Mesenchymal stem cell (in vitro differentiated cells and primary cell): ENCODE data around the gene PDXDC1.
A peak's percentile ranks its signal among the peaks of the same experiment; 100 is the strongest.
"Not testable (repeated sequence)": the region's sequence is repeated elsewhere in the genome, so short reads cannot be mapped to it uniquely, and the experiment has no call there.

Experiments used
- DNase-seq: peaks from one replicate; pipeline ENCODE4 v3.0.0-alpha.2; 2013
- H2AFZ ChIP-seq: one replicate; pipeline ENCODE4 v1.6.1; 2013; ENCODE audit warnings: low read depth, mild to moderate bottlenecking, control low read depth, inconsistent platforms, low read length, moderate library complexity
- H2AK5ac ChIP-seq: 2 replicates; pipeline ENCODE4 v1.6.1; 2013; ENCODE audit warnings: low read length, moderate library complexity, mild to moderate bottlenecking, inconsistent platforms; ENCODE audit not compliant: severe bottlenecking
- H2BK120ac ChIP-seq: one replicate; pipeline ENCODE4 v1.6.1; 2013; ENCODE audit warnings: low read depth, mild to moderate bottlenecking, inconsistent platforms, low read length, moderate library complexity
- H2BK12ac ChIP-seq, 2 experiments: one replicate each; pipeline ENCODE4 v1.6.1; 2013; ENCODE audit warnings: inconsistent platforms in 2 of 2, low read length in 2 of 2, mild to moderate bottlenecking in 2 of 2, moderate library complexity in 2 of 2, control low read depth in 1 of 2
- H2BK15ac ChIP-seq: one replicate; pipeline ENCODE4 v1.6.1; 2013; ENCODE audit warnings: mild to moderate bottlenecking, low read depth, inconsistent platforms; ENCODE audit not compliant: poor library complexity, severe bottlenecking
- H2BK5ac ChIP-seq: 2 replicates; pipeline ENCODE4 v1.6.1; 2013; ENCODE audit warnings: low read depth, mild to moderate bottlenecking, low read length, control low read depth, inconsistent platforms; ENCODE audit not compliant: poor library complexity, severe bottlenecking
- H3K14ac ChIP-seq, 2 experiments: one replicate each; pipeline ENCODE4 v1.6.1; 2013; ENCODE audit warnings: inconsistent platforms in 2 of 2, low read length in 2 of 2, control low read depth in 1 of 2, mild to moderate bottlenecking in 1 of 2, moderate library complexity in 1 of 2
- H3K18ac ChIP-seq, 2 experiments: one replicate each; pipeline ENCODE4 v1.6.1; 2013; ENCODE audit warnings: inconsistent platforms in 2 of 2, low read length in 2 of 2, control low read depth in 1 of 2, low read depth in 1 of 2, mild to moderate bottlenecking in 1 of 2
- H3K23ac ChIP-seq, 2 experiments: one replicate each; pipeline ENCODE4 v1.6.1; 2013; ENCODE audit warnings: inconsistent platforms in 2 of 2, low read length in 2 of 2, mild to moderate bottlenecking in 2 of 2, moderate library complexity in 2 of 2, control low read depth in 1 of 2
- H3K27ac ChIP-seq: 2 replicates; pipeline ENCODE4 v1.5.1; 2013; ENCODE audit warnings: mild to moderate bottlenecking, moderate library complexity, low read length, control low read depth, inconsistent platforms; ENCODE audit not compliant: poor library complexity, severe bottlenecking
- H3K27me3 ChIP-seq, 2 experiments: 2 replicates each; pipeline versions ENCODE4 v1.6.1 to v1.7.0; 2013; ENCODE audit warnings: low read length in 2 of 2, mild to moderate bottlenecking in 2 of 2, moderate library complexity in 2 of 2, control low read depth in 1 of 2, inconsistent platforms in 1 of 2; ENCODE audit not compliant: control insufficient read depth in 1 of 2, insufficient read depth in 1 of 2
- H3K36me3 ChIP-seq, 2 experiments: 2 replicates each; pipeline versions ENCODE4 v1.6.1 to v1.7.0; 2013; ENCODE audit warnings: low read length in 2 of 2, control low read depth in 1 of 2, inconsistent platforms in 1 of 2, low read depth in 1 of 2, mild to moderate bottlenecking in 1 of 2; ENCODE audit not compliant: insufficient read depth in 2 of 2, control insufficient read depth in 1 of 2
- H3K4ac ChIP-seq, 2 experiments: one replicate each; pipeline ENCODE4 v1.6.1; 2013; ENCODE audit warnings: inconsistent platforms in 2 of 2, low read length in 2 of 2, mild to moderate bottlenecking in 2 of 2, moderate library complexity in 2 of 2, control low read depth in 1 of 2, low read depth in 1 of 2
- H3K4me1 ChIP-seq: 2 replicates; pipeline ENCODE4 v1.6.1; 2013; ENCODE audit warnings: low read depth, low read length, control low read depth; ENCODE audit not compliant: control insufficient read depth, insufficient read depth
- H3K4me2 ChIP-seq: 2 replicates; pipeline ENCODE4 v1.6.1; 2013; ENCODE audit warnings: low read length, mild to moderate bottlenecking, inconsistent platforms; ENCODE audit not compliant: poor library complexity, severe bottlenecking
- H3K4me3 ChIP-seq, 2 experiments: 2 replicates each; pipeline versions ENCODE4 v1.5.1 to v1.7.0; 2013; ENCODE audit warnings: low read length in 2 of 2, mild to moderate bottlenecking in 2 of 2, control low read depth in 1 of 2, low read depth in 1 of 2; ENCODE audit not compliant: insufficient read depth in 1 of 2
- H3K79me1 ChIP-seq: replicated peaks from 2 replicates; pipeline ENCODE4 v1.6.1; 2013; ENCODE audit warnings: mild to moderate bottlenecking, control low read depth, low read length, inconsistent platforms; ENCODE audit not compliant: poor library complexity, severe bottlenecking
- H3K9ac ChIP-seq: 2 replicates; pipeline ENCODE4 v1.7.0; 2013; ENCODE audit warnings: mild to moderate bottlenecking, low read length, moderate library complexity
- H3K9me3 ChIP-seq: 2 replicates; pipeline ENCODE4 v1.7.0; 2013; ENCODE audit warnings: mild to moderate bottlenecking, low read length; ENCODE audit not compliant: control insufficient read depth
- H4K8ac ChIP-seq: one replicate; pipeline ENCODE4 v1.6.1; 2013; ENCODE audit warnings: inconsistent platforms, mild to moderate bottlenecking, low read length, moderate library complexity
- H4K91ac ChIP-seq: one replicate; pipeline ENCODE4 v1.6.1; 2013; ENCODE audit warnings: mild to moderate bottlenecking, low read length, inconsistent platforms
- WGBS: methylation state at CpG from one replicate; pipeline ENCODE4 v1.1.7; 2013; ENCODE audit warnings: mixed read lengths; 5-methylcytosine and 5-hydroxymethylcytosine counted together

The PDXDC1 gene

GRCh38 chr16:15142891-15143600 is 168.2 kb downstream of the PDXDC1 start:
- Histone ChIP-seq H3K14ac (peak overlapping the region in 1 of 2 experiments; percentile 32), H2BK15ac (peak overlapping the region; percentile 83), H3K4me1 (peaks cover 47% of the 10 kb centered on the region), H3K18ac (peak overlapping the region in 1 of 2 experiments; percentile 40), H4K91ac (peak overlapping the region; percentile 61), H3K4me2 (peak overlapping the region; percentile 39), H2BK120ac (peak overlapping the region; percentile 85), H2BK12ac (peak overlapping the region in 1 of 2 experiments; percentile 54)
- not testable (repeated sequence) for H3K4ac ChIP-seq, H4K8ac ChIP-seq, H3K36me3 ChIP-seq, H2BK5ac ChIP-seq, H3K79me1 ChIP-seq, H3K27me3 ChIP-seq, H3K9ac ChIP-seq, H3K4me3 ChIP-seq, DNase-seq, H2AFZ ChIP-seq, H3K27ac ChIP-seq, H2AK5ac ChIP-seq, H3K9me3 ChIP-seq, H3K23ac ChIP-seq
- 63% methylated on average over 7 of the region's 26 CpGs for WGBS

GRCh38 chr16:15143601-15144091 is 168.8 kb downstream of the PDXDC1 start:
- H3K9me3 ChIP-seq, H3K36me3 ChIP-seq, H2AFZ ChIP-seq, H3K23ac ChIP-seq, H3K27me3 ChIP-seq, H3K79me1 ChIP-seq, H2AK5ac ChIP-seq: not testable (repeated sequence)
- H2BK120ac ChIP-seq = peak overlapping the region; percentile 85
- peak overlapping the region; percentile 83 for H3K27ac ChIP-seq
- peak overlapping the region; percentile 51 to 54 for H3K4ac ChIP-seq
- peak overlapping the region; percentile 39 for H3K4me2 ChIP-seq
- peak; percentile 42 for DNase-seq
- WGBS = 8% methylated on average over 21 of the region's 26 CpGs
- peak overlapping the region; percentile 73 to 82 for H3K18ac ChIP-seq
- peak overlapping the region in 1 of 2 experiments; percentile 37 for H3K4me3 ChIP-seq
- H3K14ac ChIP-seq = peak overlapping the region in 1 of 2 experiments; percentile 32
- H4K8ac ChIP-seq = peak overlapping the region; percentile 90
- peak overlapping the region; percentile 55 for H3K9ac ChIP-seq
- peak overlapping the region; percentile 22 for H2BK5ac ChIP-seq
- H2BK12ac ChIP-seq = peak overlapping the region in 1 of 2 experiments; percentile 98
- peak overlapping the region; percentile 83 for H2BK15ac ChIP-seq
- H3K4me1 ChIP-seq = peaks cover 48% of the 10 kb centered on the region
- peak overlapping the region; percentile 93 for H4K91ac ChIP-seq

- Histone ChIP-seq H3K9ac (peak overlapping the region; percentile 55), H4K91ac (peak overlapping the region; percentile 93), H2BK12ac (peak overlapping the region in 1 of 2 experiments; percentile 98), H2BK5ac (peak overlapping the region; percentile 69), H3K18ac (peak overlapping the region; percentile 73 to 87), H3K4me2 (peak overlapping the region; percentile 39), H3K14ac (peak overlapping the region in 1 of 2 experiments; percentile 13), H4K8ac (peak overlapping the region; percentile 90), H2BK120ac (peak overlapping the region; percentile 64), H2BK15ac (peak overlapping the region; percentile 19), H3K4me3 (peak overlapping the region in 1 of 2 experiments; percentile 37), H3K27ac (peak overlapping the region; percentile 83), H3K4ac (peak overlapping the region; percentile 46 to 71), H3K4me1 (peaks cover 49% of the 10 kb centered on the region)
- not testable (repeated sequence) for H3K23ac ChIP-seq, H2AFZ ChIP-seq, H3K9me3 ChIP-seq, H3K79me1 ChIP-seq, H2AK5ac ChIP-seq, H3K36me3 ChIP-seq, H3K27me3 ChIP-seq
- 0% methylated on average over 21 of the region's 22 CpGs for WGBS
- DNase-seq = peak; percentile 73
Measured at GRCh38 chr16:15144092-15144631, 169.3 kb downstream of the PDXDC1 start.

GRCh38 chr16:15144781-15145417 is 170.1 kb downstream of the PDXDC1 start:
- H3K79me1 ChIP-seq, DNase-seq, H2BK5ac ChIP-seq, H2BK15ac ChIP-seq, H3K36me3 ChIP-seq, H3K4me3 ChIP-seq, H3K27me3 ChIP-seq, H3K23ac ChIP-seq, H3K9me3 ChIP-seq, H2AK5ac ChIP-seq, H2AFZ ChIP-seq: not testable (repeated sequence)
- H4K8ac ChIP-seq = peak overlapping the region; percentile 75
- H4K91ac ChIP-seq = peak overlapping the region; percentile 6
- H2BK120ac ChIP-seq = peak overlapping the region; percentile 64
- H3K18ac ChIP-seq = peak overlapping the region; percentile 52 to 87
- peak overlapping the region in 1 of 2 experiments; percentile 15 for H2BK12ac ChIP-seq
- peak overlapping the region; percentile 55 for H3K9ac ChIP-seq
- H3K27ac ChIP-seq = peak overlapping the region; percentile 83
- H3K4me1 ChIP-seq = peaks cover 49% of the 10 kb centered on the region
- peak overlapping the region; percentile 46 to 71 for H3K4ac ChIP-seq
- 82% methylated on average over 16 of the region's 20 CpGs for WGBS
- peak overlapping the region in 1 of 2 experiments; percentile 35 for H3K14ac ChIP-seq
- peak overlapping the region; percentile 39 for H3K4me2 ChIP-seq
